Gastroesophageal sphincter (tissue), 3 donors: ENCODE measurements around the gene ARHGAP9.

Source experiments
- EP300 ChIP-seq: sonication (generic); formaldehyde crosslinking; IDR thresholded peaks from one replicate; pipeline ENCODE4 v1.6.1; 2017; ENCODE audit warnings: antibody characterized with exemption, mild to moderate bottlenecking
- POLR2A ChIP-seq, 2 donors: fragments of 450-650 bp; IDR thresholded peaks; one replicate each; pipeline ENCODE4 v1.6.1; 2017; ENCODE audit warnings: antibody characterized with exemption in 2 of 2, mild to moderate bottlenecking in 2 of 2, moderate library complexity in 1 of 2
- POLR2AphosphoS5 ChIP-seq: sonication (generic); formaldehyde crosslinking; IDR thresholded peaks from one replicate; pipeline ENCODE4 v1.6.1; 2017; ENCODE audit warnings: antibody characterized with exemption
- TF ChIP-seq, protein P1 (sequence below), 4 experiments: fragments of 200-600 bp in 2 of 4; fragments of 450-650 bp in 2 of 4; sonication (generic) in 1 of 4; IDR thresholded peaks; one replicate each; pipeline ENCODE4 v1.5.1; 2017 to 2019; ENCODE audit warnings: antibody characterized with exemption in 4 of 4, mild to moderate bottlenecking in 2 of 4, moderate library complexity in 2 of 4

DNA sequence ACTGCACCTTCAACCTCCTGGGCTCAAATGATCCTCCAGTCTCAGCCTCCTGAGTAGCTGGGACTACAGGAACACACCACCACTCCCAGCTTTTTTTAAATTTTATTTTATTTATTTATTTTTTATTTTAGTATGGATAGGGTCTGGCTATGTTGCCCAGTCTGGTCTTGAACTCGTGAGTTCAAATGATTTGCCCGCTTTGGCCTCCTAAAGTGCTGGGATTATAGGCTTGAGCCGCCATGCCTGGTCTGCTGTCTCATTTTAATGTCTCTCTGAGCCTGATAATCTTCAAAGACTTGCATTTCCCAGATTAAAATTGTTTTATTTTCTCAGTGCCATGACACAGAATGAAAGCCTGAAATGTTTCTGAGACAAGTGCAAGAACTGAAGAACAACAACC is 46.3 kb downstream of the ARHGAP9 start:
- TF ChIP-seq, protein P1, sequence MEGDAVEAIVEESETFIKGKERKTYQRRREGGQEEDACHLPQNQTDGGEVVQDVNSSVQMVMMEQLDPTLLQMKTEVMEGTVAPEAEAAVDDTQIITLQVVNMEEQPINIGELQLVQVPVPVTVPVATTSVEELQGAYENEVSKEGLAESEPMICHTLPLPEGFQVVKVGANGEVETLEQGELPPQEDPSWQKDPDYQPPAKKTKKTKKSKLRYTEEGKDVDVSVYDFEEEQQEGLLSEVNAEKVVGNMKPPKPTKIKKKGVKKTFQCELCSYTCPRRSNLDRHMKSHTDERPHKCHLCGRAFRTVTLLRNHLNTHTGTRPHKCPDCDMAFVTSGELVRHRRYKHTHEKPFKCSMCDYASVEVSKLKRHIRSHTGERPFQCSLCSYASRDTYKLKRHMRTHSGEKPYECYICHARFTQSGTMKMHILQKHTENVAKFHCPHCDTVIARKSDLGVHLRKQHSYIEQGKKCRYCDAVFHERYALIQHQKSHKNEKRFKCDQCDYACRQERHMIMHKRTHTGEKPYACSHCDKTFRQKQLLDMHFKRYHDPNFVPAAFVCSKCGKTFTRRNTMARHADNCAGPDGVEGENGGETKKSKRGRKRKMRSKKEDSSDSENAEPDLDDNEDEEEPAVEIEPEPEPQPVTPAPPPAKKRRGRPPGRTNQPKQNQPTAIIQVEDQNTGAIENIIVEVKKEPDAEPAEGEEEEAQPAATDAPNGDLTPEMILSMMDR (IDR thresholded peaks at IDR 0.05), result no peak
- TF ChIP-seq POLR2AphosphoS5 (no peak), POLR2A (IDR thresholded peaks at IDR 0.05) (no peak), EP300 (no peak)
